GM23338 (cell line): ENCODE results near the gene ELANE. TPM values are rescaled to one million over a fixed set of nuclear protein-coding genes. Genes with fewer than 3 reads are reported as not detected.

Source experiments
- ATAC-seq: fragments of 200-7000 bp; cut with Tn5 transposase; 3 replicates; pipeline ENCODE4 v1.9.1; 2020
- DNase-seq: peaks from one replicate; pipeline ENCODE4 v3.0.0-alpha.2; 2015; ENCODE audit warnings: low spot score
- H2AFZ ChIP-seq: fragments of 200-600 bp; sonication (generic); 2 replicates; pipeline ENCODE4 v1.8.0; 2016; ENCODE audit warnings: antibody characterized with exemption, mild to moderate bottlenecking, moderate library complexity
- H3F3A ChIP-seq: fragments of 200-600 bp; sonication (generic); replicated peaks from 2 replicates; pipeline ENCODE4 v1.8.0; 2017; ENCODE audit warnings: antibody characterized with exemption, mixed run types, low read depth
- H3K27ac ChIP-seq: fragments of 200-600 bp; sonication (generic); 2 replicates; pipeline ENCODE4 v1.6.1; 2016; ENCODE audit warnings: low read depth
- H3K27me3 ChIP-seq: fragments of 200-600 bp; sonication (generic); 2 replicates; pipeline ENCODE4 v1.8.0; 2016; ENCODE audit warnings: mild to moderate bottlenecking, mixed run types, moderate library complexity; ENCODE audit not compliant: insufficient read depth
- H3K36me3 ChIP-seq: fragments of 200-600 bp; sonication (generic); 2 replicates; pipeline ENCODE4 v1.8.0; 2016; ENCODE audit warnings: mild to moderate bottlenecking; ENCODE audit not compliant: insufficient read depth
- H3K4me1 ChIP-seq: fragments of 200-600 bp; sonication (generic); 2 replicates; pipeline ENCODE4 v1.8.0; 2016; ENCODE audit warnings: mild to moderate bottlenecking, moderate library complexity; ENCODE audit not compliant: insufficient read depth
- H3K4me2 ChIP-seq: fragments of 200-600 bp; sonication (generic); 2 replicates; pipeline ENCODE4 v1.7.1; 2017; ENCODE audit warnings: mixed run types
- H3K4me3 ChIP-seq: fragments of 200-600 bp; sonication (generic); 2 replicates; pipeline ENCODE4 v1.6.1; 2016; ENCODE audit warnings: mixed run types
- H3K79me2 ChIP-seq: fragments of 200-600 bp; sonication (generic); replicated peaks from 2 replicates; pipeline ENCODE4 v1.8.0; 2017; ENCODE audit warnings: mild to moderate bottlenecking; ENCODE audit not compliant: insufficient read depth
- H3K9me2 ChIP-seq: fragments of 200-600 bp; sonication (generic); 2 replicates; pipeline ENCODE4 v1.8.0; 2017; ENCODE audit not compliant: insufficient read depth
- H4K20me1 ChIP-seq: fragments of 200-600 bp; sonication (generic); replicated peaks from 2 replicates; pipeline ENCODE4 v1.8.0; 2017; ENCODE audit warnings: mild to moderate bottlenecking; ENCODE audit not compliant: insufficient read depth
- H3K27ac Mint-ChIP-seq: 2 replicates; pipeline ENCODE4 v1.8.0; 2020; ENCODE audit warnings: inconsistent platforms, mild to moderate bottlenecking, moderate library complexity, mixed read lengths
- H3K27me3 Mint-ChIP-seq: 3 replicates; pipeline ENCODE4 v1.8.0; 2022; ENCODE audit warnings: low read depth, mild to moderate bottlenecking, moderate library complexity, mixed read lengths, inconsistent platforms; ENCODE audit not compliant: insufficient read depth, poor library complexity
- H3K36me3 Mint-ChIP-seq: 3 replicates; pipeline ENCODE4 v1.8.0; 2021; ENCODE audit warnings: low read depth, mild to moderate bottlenecking, inconsistent platforms, moderate library complexity, mixed read lengths
- H3K4me1 Mint-ChIP-seq: 3 replicates; pipeline ENCODE4 v1.8.0; 2020; ENCODE audit warnings: mild to moderate bottlenecking, inconsistent platforms, mixed read lengths
- H3K4me3 Mint-ChIP-seq: 3 replicates; pipeline ENCODE4 v1.8.0; 2021; ENCODE audit warnings: moderate library complexity, mild to moderate bottlenecking, inconsistent platforms, mixed read lengths
- H3K9me3 Mint-ChIP-seq: 3 replicates; pipeline ENCODE4 v1.8.0; 2020; ENCODE audit warnings: moderate library complexity, mild to moderate bottlenecking, inconsistent platforms, mixed read lengths
- CREB1 ChIP-seq: fragments of 250-450 bp; sonication (Bioruptor Pico); IDR thresholded peaks from 2 replicates; pipeline ENCODE4 v1.5.0; 2020; ENCODE audit warnings: low read depth, mild to moderate bottlenecking, moderate library complexity
- CTCF ChIP-seq, 2 experiments: fragments of 200-600 bp in 1 of 2; sonication (generic) in 1 of 2; conservative IDR thresholded peaks; 2 replicates each; pipeline versions ENCODE4 v1.5.1 to v1.6.1; 2016 to 2017; ENCODE audit warnings: antibody characterized with exemption in 2 of 2, low read depth in 2 of 2, mild to moderate bottlenecking in 2 of 2, moderate library complexity in 1 of 2
- ETS1 ChIP-seq: IDR thresholded peaks from 2 replicates; pipeline ENCODE4 v1.6.1; 2016; ENCODE audit warnings: antibody characterized with exemption
- EZH2 ChIP-seq: fragments of 200-600 bp; sonication (generic); IDR thresholded peaks from one replicate; pipeline ENCODE4 v1.8.0; 2017; ENCODE audit warnings: antibody characterized with exemption, mild to moderate bottlenecking, low read depth; ENCODE audit not compliant: unreplicated experiment
- EZH2phosphoT487 ChIP-seq: fragments of 200-600 bp; sonication (generic); IDR thresholded peaks from one replicate; pipeline ENCODE4 v1.8.1; 2018; ENCODE audit warnings: antibody characterized with exemption; ENCODE audit not compliant: unreplicated experiment
- JUNB ChIP-seq: IDR thresholded peaks from one replicate; pipeline ENCODE4 v1.6.1; 2016; ENCODE audit warnings: antibody characterized with exemption; ENCODE audit not compliant: unreplicated experiment
- NANOG ChIP-seq: IDR thresholded peaks from 2 replicates; pipeline ENCODE4 v1.6.1; 2016; ENCODE audit warnings: antibody characterized with exemption, borderline replicate concordance
- POLR2AphosphoS5 ChIP-seq: IDR thresholded peaks from 2 replicates; pipeline ENCODE4 v1.6.1; 2016; ENCODE audit warnings: antibody characterized with exemption, low read depth
- REST ChIP-seq: IDR thresholded peaks from one replicate; pipeline ENCODE4 v1.6.1; 2018; ENCODE audit warnings: antibody characterized with exemption; ENCODE audit not compliant: unreplicated experiment
- STAT1 ChIP-seq: IDR thresholded peaks from one replicate; pipeline ENCODE4 v1.6.1; 2016; ENCODE audit warnings: antibody characterized with exemption; ENCODE audit not compliant: unreplicated experiment
- ZNF114 ChIP-seq: fragments of 250-450 bp; sonication (Bioruptor Pico); IDR thresholded peaks from 2 replicates; pipeline ENCODE4 v1.5.0; 2020; ENCODE audit warnings: mild to moderate bottlenecking, moderate library complexity
- ZNF331 ChIP-seq: fragments of 250-450 bp; sonication (Bioruptor Pico); IDR thresholded peaks from 2 replicates; pipeline ENCODE4 v1.5.0; 2020; ENCODE audit warnings: low read depth, mild to moderate bottlenecking, moderate library complexity
- polyA plus RNA-seq: library from polyadenylated mRNA; unstranded; fragments of >200 nt; fragmentation: Nextera tagmentation; extraction: Ambion mirVana; gene quantifications from 2 replicates; pipeline ENCODE4 v1.2.1, GENCODE V29; 2016
- total RNA-seq: library from RNA; depleted of rRNA; stranded (reverse); fragments of >200 nt; shearing (Covaris generic); gene quantifications from 2 replicates; pipeline ENCODE4 v1.2.3, GENCODE V29; 2014

Gene ELANE
- total and polyA plus RNA-seq, 2 experiments from 2014 or later: not detected

GRCh38 chr19:902446-903226, 50.5 kb downstream of the ELANE start (continued):
- TF ChIP-seq CTCF (conservative IDR thresholded peaks at IDR 0.05; ENCODE audit: low read depth in 2 of 2) (no peak), REST (no peak), CREB1 (CRISPR knock-in tag) (no peak)

- H3F3A ChIP-seq: peaks cover 5% of the 10 kb centered on the region; the same call in 1 of the 2 replicates
- peaks cover 32% of the 10 kb centered on the region for H3K79me2 ChIP-seq
- H3K36me3 ChIP-seq: no peaks in the 10 kb centered on the region
- peaks cover 3% of the 10 kb centered on the region; the same call in 1 of the 2 replicates for H3K4me1 ChIP-seq
- no peaks in the 10 kb centered on the region for H3K9me3 Mint-ChIP-seq
- H2AFZ ChIP-seq: no peak overlapping the region
- peaks cover 11% of the 10 kb centered on the region; the same call in 1 of the 3 replicates for H3K36me3 Mint-ChIP-seq
- ATAC-seq: no peak
- H3K27me3 Mint-ChIP-seq: peaks cover 7% of the 10 kb centered on the region
- no peak overlapping the region for H3K27ac Mint-ChIP-seq
- H3K4me3 ChIP-seq: no peak overlapping the region
- no peak for DNase-seq
- no peaks in the 10 kb centered on the region for H3K9me2 ChIP-seq
- H3K4me1 Mint-ChIP-seq: peaks cover 5% of the 10 kb centered on the region
- no peak overlapping the region for H3K4me2 ChIP-seq
- H3K27me3 ChIP-seq: no peaks in the 10 kb centered on the region
- peaks cover 24% of the 10 kb centered on the region for H4K20me1 ChIP-seq
- no peak overlapping the region for H3K27ac ChIP-seq
- no peak overlapping the region for H3K4me3 Mint-ChIP-seq
- TF ChIP-seq EZH2phosphoT487 (no peak), ETS1 (no peak), POLR2AphosphoS5 (no peak), CREB1 (CRISPR knock-in tag) (no peak), JUNB (no peak), STAT1 (no peak), NANOG (no peak), ZNF114 (CRISPR knock-in tag) (no peak), CTCF (conservative IDR thresholded peaks at IDR 0.05; ENCODE audit: low read depth in 2 of 2) (no peak), EZH2 (no peak), ZNF331 (no peak)
Measured at GRCh38 chr19:903266-903797, 51.2 kb downstream of the ELANE start.
